HPDE6-E6E7 (cell line): ENCODE results near the gene CACNA2D3.
"Not testable (repeated sequence)": the region's sequence is repeated elsewhere in the genome, so short reads cannot be mapped to it uniquely, and the experiment has no call there.

Source experiments
- DNase-seq: peaks from one replicate; pipeline ENCODE4 v3.0.0; 2011; ENCODE audit warnings: missing footprints; ENCODE audit errors: extremely low spot score

Gene CACNA2D3

GRCh38 chr3:54122324-54123002 is at the start of gene CACNA2D3:
Gene CACNA2D3, plus strand, starts transcription at chr3:54122552.
- no peak for DNase-seq

- no peak for DNase-seq
Measured at GRCh38 chr3:54073386-54073785, 49.0 kb upstream of the CACNA2D3 start.

- DNase-seq, result no peak
Measured at GRCh38 chr3:54079314-54079713, 43.0 kb upstream of the CACNA2D3 start.

- no peak for DNase-seq
Measured at GRCh38 chr3:54079730-54080325, 42.5 kb upstream of the CACNA2D3 start.

GRCh38 chr3:54083921-54084320 is 38.4 kb upstream of the CACNA2D3 start:
- DNase-seq, result no peak

- no peak for DNase-seq
Measured at GRCh38 chr3:54085936-54086335, 36.4 kb upstream of the CACNA2D3 start.

GRCh38 chr3:54086652-54087405 is 35.5 kb upstream of the CACNA2D3 start:
- no peak for DNase-seq

GRCh38 chr3:54087581-54088410 is 34.6 kb upstream of the CACNA2D3 start:
- DNase-seq, result no peak

- DNase-seq, result no peak
Measured at GRCh38 chr3:54093491-54094248, 28.7 kb upstream of the CACNA2D3 start.

- DNase-seq, result no peak
Measured at GRCh38 chr3:54094926-54095325, 27.4 kb upstream of the CACNA2D3 start.

GRCh38 chr3:54099381-54099780 is 23.0 kb upstream of the CACNA2D3 start:
- DNase-seq, result no peak

- no peak for DNase-seq
Measured at GRCh38 chr3:54104084-54104483, 18.3 kb upstream of the CACNA2D3 start.

GRCh38 chr3:54116129-54116528 is 6.2 kb upstream of the CACNA2D3 start:
- not testable (repeated sequence) for DNase-seq

- no peak for DNase-seq
Measured at GRCh38 chr3:54120657-54121413, 1.5 kb upstream of the CACNA2D3 start.

GRCh38 chr3:54121414-54122323 is 683 bp upstream of the CACNA2D3 start:
- no peak for DNase-seq

- DNase-seq, result no peak
Measured at GRCh38 chr3:54123003-54123775, 837 bp downstream of the CACNA2D3 start.

GRCh38 chr3:54123776-54124196 is 1.4 kb downstream of the CACNA2D3 start:
- no peak for DNase-seq

GRCh38 chr3:54125300-54125699 is 2.9 kb downstream of the CACNA2D3 start:
- DNase-seq, result no peak

GRCh38 chr3:54126551-54126950 is 4.2 kb downstream of the CACNA2D3 start:
- no peak for DNase-seq
